GM12878 (cell line): Measurements from ENCODE around the gene TOR1A. TPM values are rescaled to one million over a fixed set of nuclear protein-coding genes. Genes with fewer than 3 reads are reported as not detected.

Experiments
- ATAC-seq: fragments of 200-7000 bp; cut with Tn5 transposase; 3 replicates; pipeline ENCODE4 v1.9.1; 2020; ENCODE audit warnings: mild to moderate bottlenecking, moderate library complexity
- BruUV-seq: library from RNA; stranded (reverse); fragments of 400-500 nt; replicated peaks from 2 replicates; lab custom pipeline; 2021; lab: Mats Ljungman, UMichigan
- CTCF ChIA-PET: fragments of 300-600 bp; sonication (Branson Sonifier 250); formaldehyde crosslinking; extraction: SDS; loops from one replicate; lab custom pipeline; 2021; ENCODE audit warnings: inconsistent platforms; lab: Yijun Ruan, JAX
- POLR2A ChIA-PET: fragments of 350-600 bp; formaldehyde crosslinking; extraction: SDS; loops from one replicate; lab custom pipeline; 2021; ENCODE audit warnings: inconsistent platforms; lab: Charles Lee
- RAD21 ChIA-PET: fragments of 300-600 bp; sonication (Branson Sonifier 250); formaldehyde crosslinking; loops from one replicate; lab custom pipeline; 2023; ENCODE audit warnings: antibody characterized with exemption; ENCODE audit not compliant: unreplicated experiment; lab: Charles Lee
- SMC1A ChIA-PET: fragments of 300-600 bp; sonication (Branson Sonifier 250); formaldehyde crosslinking; loops from one replicate; lab custom pipeline; 2023; ENCODE audit not compliant: unreplicated experiment, uncharacterized antibody; lab: Charles Lee
- DNase-seq: peaks from one replicate; pipeline ENCODE4 v3.0.0-alpha.2; 2011; ENCODE audit warnings: low read depth, low spot score
- FAIRE-seq: peaks from 3 replicates; lab custom pipeline; 2011; peaks lifted over from hg19 to GRCh38; lab: Jason Lieb, UNC
- H2AFZ ChIP-seq: 2 replicates; pipeline ENCODE4 v1.6.0; 2011; ENCODE audit warnings: low read depth, low read length, control low read depth; ENCODE audit not compliant: control insufficient read depth
- H3K27ac ChIP-seq: 2 replicates; pipeline ENCODE4 v1.5.1; 2011; ENCODE audit warnings: control low read depth; ENCODE audit not compliant: control insufficient read depth, insufficient read depth
- H3K27me3 ChIP-seq, 2 experiments: replicated peaks in 1 of 2; 2 replicates each; pipeline versions ENCODE4 v1.6.0 to v1.6.1; 2011; ENCODE audit warnings: low read length in 1 of 2; ENCODE audit not compliant: control insufficient read depth in 2 of 2, insufficient read depth in 2 of 2
- H3K36me3 ChIP-seq, 2 experiments: 2 replicates each; pipeline ENCODE4 v1.5.1; 2011; ENCODE audit warnings: low read length in 1 of 2; ENCODE audit not compliant: control insufficient read depth in 2 of 2, insufficient read depth in 2 of 2
- H3K4me1 ChIP-seq: 2 replicates; pipeline ENCODE4 v1.6.1; 2011; ENCODE audit warnings: mild to moderate bottlenecking, low read length, moderate library complexity, mixed read lengths; ENCODE audit not compliant: control insufficient read depth, insufficient read depth
- H3K4me2 ChIP-seq: 2 replicates; pipeline ENCODE4 v1.6.0; 2011; ENCODE audit warnings: control low read depth; ENCODE audit not compliant: control insufficient read depth, insufficient read depth
- H3K4me3 ChIP-seq: fragments of 200-600 bp; sonication (generic); 2 replicates; pipeline ENCODE4 v1.5.1; 2016
- H3K79me2 ChIP-seq: 2 replicates; pipeline ENCODE4 v1.6.0; 2011; ENCODE audit warnings: low read length; ENCODE audit not compliant: control insufficient read depth, insufficient read depth
- H3K9ac ChIP-seq: 2 replicates; pipeline ENCODE4 v1.8.0; 2011; ENCODE audit warnings: low read length, control low read depth, mixed read lengths; ENCODE audit not compliant: control insufficient read depth, insufficient read depth
- H3K9me3 ChIP-seq: replicated peaks from 3 replicates; pipeline ENCODE4 v1.5.1; 2011; ENCODE audit warnings: mild to moderate bottlenecking, low read length; ENCODE audit not compliant: control insufficient read depth, insufficient read depth
- H4K20me1 ChIP-seq: 2 replicates; pipeline ENCODE4 v1.6.0; 2011; ENCODE audit not compliant: control insufficient read depth, insufficient read depth
- ATF2 ChIP-seq: IDR thresholded peaks from 2 replicates; pipeline ENCODE4 v1.6.1; 2012; ENCODE audit warnings: low read length, inconsistent platforms
- BCL3 ChIP-seq: IDR thresholded peaks from 2 replicates; pipeline ENCODE4 v1.6.1; 2011; ENCODE audit warnings: borderline replicate concordance, low read depth, mild to moderate bottlenecking, moderate library complexity, low read length; ENCODE audit not compliant: insufficient read depth, poor library complexity, severe bottlenecking
- BRCA1 ChIP-seq: IDR thresholded peaks from 2 replicates; pipeline ENCODE4 v1.6.1; 2011; ENCODE audit warnings: low read depth, low read length, improper control_type of control experiment
- CBX3 ChIP-seq: fragments of 200-600 bp; sonication (generic); IDR thresholded peaks from 2 replicates; pipeline ENCODE4 v1.6.1; 2016; ENCODE audit warnings: low read depth, borderline replicate concordance
- CHD2 ChIP-seq: IDR thresholded peaks from 2 replicates; pipeline ENCODE4 v1.6.1; 2011; ENCODE audit warnings: low read depth, low read length, improper control_type of control experiment, borderline replicate concordance
- DPF2 ChIP-seq: fragments of 450-650 bp; IDR thresholded peaks from 2 replicates; pipeline ENCODE4 v1.6.1; 2017; ENCODE audit warnings: mild to moderate bottlenecking
- EED ChIP-seq: sonication (generic); IDR thresholded peaks from 2 replicates; pipeline ENCODE4 v1.6.1; 2016; ENCODE audit warnings: antibody characterized with exemption, low read depth
- HCFC1 ChIP-seq: fragments of 150-350 bp; IDR thresholded peaks from 2 replicates; pipeline ENCODE4 v1.6.1; 2014; ENCODE audit warnings: low read length
- NR2F1 ChIP-seq: fragments of 450-650 bp; conservative IDR thresholded peaks from 2 replicates; pipeline ENCODE4 v1.6.1; 2017; ENCODE audit warnings: mild to moderate bottlenecking
- PAX8 ChIP-seq: fragments of 450-650 bp; IDR thresholded peaks from 2 replicates; pipeline ENCODE4 v1.6.1; 2017; ENCODE audit warnings: mild to moderate bottlenecking, moderate library complexity
- PML ChIP-seq: IDR thresholded peaks from 2 replicates; pipeline ENCODE4 v1.6.1; 2012; ENCODE audit warnings: low read length, inconsistent platforms
- TCF3 ChIP-seq: IDR thresholded peaks from 2 replicates; pipeline ENCODE4 v1.6.1; 2012; ENCODE audit warnings: low read depth, mild to moderate bottlenecking, low read length, borderline replicate concordance; ENCODE audit not compliant: insufficient read depth
- USF2 ChIP-seq: IDR thresholded peaks from 2 replicates; pipeline ENCODE4 v1.6.1; 2011; ENCODE audit warnings: low read depth, low read length, improper control_type of control experiment, borderline replicate concordance
- ZZZ3 ChIP-seq: IDR thresholded peaks from 2 replicates; pipeline ENCODE4 v1.6.1; 2011; ENCODE audit warnings: low read depth; ENCODE audit not compliant: control insufficient read depth, insufficient read length
- WGBS: methylation state at CpG from one replicate; pipeline ENCODE4 v1.1.6; 2016; ENCODE audit warnings: low lambda C conversion rate; ENCODE audit not compliant: insufficient replicate concordance, insufficient coverage; ENCODE audit errors: missing lambda C conversion rate; 5-methylcytosine and 5-hydroxymethylcytosine counted together
- in situ Hi-C: fragments of 300-500 bp; cut with MboI; formaldehyde crosslinking; loops from 9 replicates; pipeline ENCODE4 v1.14.3; 2018; ENCODE audit warnings: mixed read lengths
- intact Hi-C: fragments of 100-400 bp; cut with micrococcal nuclease; formaldehyde crosslinking; loops from one replicate; pipeline ENCODE4 v1.14.2; 2022; ENCODE audit not compliant: unreplicated experiment
- polyA plus RNA-seq, 11 experiments: library from polyadenylated mRNA; depleted of rRNA in 4 of 11; unstranded in 6 of 11; stranded (reverse) in 5 of 11; fragments of >200 nt; fragmentation: Nextera tagmentation in 4 of 11; fragmentation: Illumina TruSeq in 1 of 11; extraction: Ambion mirVana in 4 of 11; extraction: Trizol in 1 of 11; gene quantifications; 1 replicate in 1 of 11; 2 replicates in 10 of 11; pipeline versions ENCODE4 v1.2.1 to v1.2.3, GENCODE V29; 2011 to 2016; ENCODE audit warnings: inconsistent platforms in 2 of 11, missing spikeins in 2 of 11, low read depth in 1 of 11
- total RNA-seq, 4 experiments: library from RNA; depleted of rRNA in 3 of 4; stranded (reverse); fragments of >200 nt in 3 of 4; fragmentation: Illumina TruSeq in 1 of 4; extraction: Trizol in 1 of 4; gene quantifications; 2 replicates each; pipeline versions ENCODE4 v1.2.1 to v1.2.3, GENCODE V29; 2013 to 2021
- TF ChIP-seq, protein P1 (sequence below): fragments of 450-650 bp; IDR thresholded peaks from 2 replicates; pipeline ENCODE4 v1.6.1; 2016; ENCODE audit warnings: mild to moderate bottlenecking, moderate library complexity, borderline replicate concordance

TOR1A gene
- total and polyA plus RNA-seq, 10 of the 15 experiments (the other 5 are each of a cell fraction or from before 2014, with no cell fraction given) = 3.2 to 60.8 (median 38.6) TPM

DNA sequence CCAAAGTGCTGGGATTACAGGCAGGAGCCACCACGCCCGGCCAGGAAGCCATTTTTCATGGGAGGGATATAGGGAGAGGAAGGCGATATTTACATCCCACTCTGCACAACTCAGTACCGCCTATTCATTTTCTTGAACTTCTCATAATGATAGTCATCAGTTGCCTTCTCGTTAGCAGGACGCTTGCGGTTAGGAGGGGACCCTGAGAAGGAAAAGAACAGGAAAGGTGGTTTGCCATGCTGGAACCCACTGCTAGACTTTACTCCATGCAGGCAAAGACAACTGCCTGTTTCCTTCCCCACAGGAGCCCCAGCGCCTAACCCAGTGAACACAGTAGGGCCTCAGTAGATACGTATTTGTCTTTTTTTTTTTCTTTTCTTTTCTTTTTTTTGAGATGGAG lies 4.1 kb upstream of the TOR1A start (continued):
- TF ChIP-seq ATF2 = no peak

- no peak overlapping the region for H3K4me2 ChIP-seq
- 100% methylated on average over 1 of the region's 1 CpG for WGBS
- in situ Hi-C loops (loop anchor here (25.0 kb wide), 1 partner anchor 1436 kb away; no protein-coding TSS in a partner anchor), intact Hi-C loops (no loop called here)
- ATAC-seq = no peak
- H3K36me3 ChIP-seq = peaks cover 6 to 23% of the 10 kb centered on the region in 2 experiments; a peak in 3 of 4 replicates
- ChIA-PET POLR2A (interaction anchor here (0.7 kb wide), 1 partner anchor 41 kb away, joined by 3 read pairs; no protein-coding TSS in a partner anchor), CTCF (interaction anchor here (0.8 to 1.3 kb wide), 3 partner anchors 8 to 367 kb away, joined by 3 to 4 read pairs (median 3); partner anchors contain the start of genes C9orf78 and USP20), SMC1A (no interaction called here), RAD21 (no interaction called here)
- peaks cover 16% of the 10 kb centered on the region for H3K79me2 ChIP-seq
- no peak overlapping the region for H3K4me3 ChIP-seq
- no TSS peak for BruUV-seq
- no peak for DNase-seq
- H2AFZ ChIP-seq = no peak overlapping the region
- H3K9ac ChIP-seq = no peak overlapping the region
- no peak for FAIRE-seq
- no peaks in the 10 kb centered on the region for H3K27me3 ChIP-seq
- no peaks in the 10 kb centered on the region for H3K9me3 ChIP-seq
- H4K20me1 ChIP-seq = no peaks in the 10 kb centered on the region
- H3K4me1 ChIP-seq = peaks cover 6% of the 10 kb centered on the region
- H3K27ac ChIP-seq = no peak overlapping the region
- TF ChIP-seq NR2F1 = no peak
- no peak for TF ChIP-seq EED
- TF ChIP-seq BCL3 = no peak
- TF ChIP-seq DPF2 = no peak
- TF ChIP-seq USF2 = no peak
- TF ChIP-seq TCF3 = no peak
- no peak for TF ChIP-seq PML
- TF ChIP-seq PAX8 = no peak
- TF ChIP-seq HCFC1 = no peak
- TF ChIP-seq, protein P1, sequence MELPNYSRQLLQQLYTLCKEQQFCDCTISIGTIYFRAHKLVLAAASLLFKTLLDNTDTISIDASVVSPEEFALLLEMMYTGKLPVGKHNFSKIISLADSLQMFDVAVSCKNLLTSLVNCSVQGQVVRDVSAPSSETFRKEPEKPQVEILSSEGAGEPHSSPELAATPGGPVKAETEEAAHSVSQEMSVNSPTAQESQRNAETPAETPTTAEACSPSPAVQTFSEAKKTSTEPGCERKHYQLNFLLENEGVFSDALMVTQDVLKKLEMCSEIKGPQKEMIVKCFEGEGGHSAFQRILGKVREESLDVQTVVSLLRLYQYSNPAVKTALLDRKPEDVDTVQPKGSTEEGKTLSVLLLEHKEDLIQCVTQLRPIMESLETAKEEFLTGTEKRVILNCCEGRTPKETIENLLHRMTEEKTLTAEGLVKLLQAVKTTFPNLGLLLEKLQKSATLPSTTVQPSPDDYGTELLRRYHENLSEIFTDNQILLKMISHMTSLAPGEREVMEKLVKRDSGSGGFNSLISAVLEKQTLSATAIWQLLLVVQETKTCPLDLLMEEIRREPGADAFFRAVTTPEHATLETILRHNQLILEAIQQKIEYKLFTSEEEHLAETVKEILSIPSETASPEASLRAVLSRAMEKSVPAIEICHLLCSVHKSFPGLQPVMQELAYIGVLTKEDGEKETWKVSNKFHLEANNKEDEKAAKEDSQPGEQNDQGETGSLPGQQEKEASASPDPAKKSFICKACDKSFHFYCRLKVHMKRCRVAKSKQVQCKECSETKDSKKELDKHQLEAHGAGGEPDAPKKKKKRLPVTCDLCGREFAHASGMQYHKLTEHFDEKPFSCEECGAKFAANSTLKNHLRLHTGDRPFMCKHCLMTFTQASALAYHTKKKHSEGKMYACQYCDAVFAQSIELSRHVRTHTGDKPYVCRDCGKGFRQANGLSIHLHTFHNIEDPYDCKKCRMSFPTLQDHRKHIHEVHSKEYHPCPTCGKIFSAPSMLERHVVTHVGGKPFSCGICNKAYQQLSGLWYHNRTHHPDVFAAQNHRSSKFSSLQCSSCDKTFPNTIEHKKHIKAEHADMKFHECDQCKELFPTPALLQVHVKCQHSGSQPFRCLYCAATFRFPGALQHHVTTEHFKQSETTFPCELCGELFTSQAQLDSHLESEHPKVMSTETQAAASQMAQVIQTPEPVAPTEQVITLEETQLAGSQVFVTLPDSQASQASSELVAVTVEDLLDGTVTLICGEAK = no peak
- no peak for TF ChIP-seq ZZZ3
- no peak for TF ChIP-seq BRCA1
- no peak for TF ChIP-seq CBX3
- no peak for TF ChIP-seq CHD2
These were observed 2.8 kb upstream of the TOR1A start for GRCh38 chr9:129826759-129827158.
